IMR-90 (cell line): Measurements from ENCODE around the gene LSM6. TPM values are rescaled to one million over a fixed set of nuclear protein-coding genes. Genes with fewer than 3 reads are reported as not detected.

Source experiments
- ATAC-seq: fragments of 200-7000 bp; cut with Tn5 transposase; 2 replicates; pipeline ENCODE4 v1.9.1; 2020; ENCODE audit warnings: low read depth, mild to moderate bottlenecking, moderate library complexity
- BruUV-seq: library from RNA; stranded (reverse); fragments of 400-500 nt; replicated peaks from 2 replicates; lab custom pipeline; 2021; lab: Mats Ljungman, UMichigan
- CTCF ChIA-PET: fragments of 300-600 bp; formaldehyde crosslinking; extraction: SDS; loops from one replicate; lab custom pipeline; 2021; ENCODE audit warnings: antibody characterized with exemption; lab: Yijun Ruan, JAX
- POLR2A ChIA-PET: fragments of 300-600 bp; sonication (Branson Sonifier 250); formaldehyde crosslinking; loops from one replicate; lab custom pipeline; 2022; ENCODE audit warnings: antibody characterized with exemption; ENCODE audit not compliant: unreplicated experiment; lab: Charles Lee
- DNase-seq: peaks from one replicate; pipeline ENCODE4 v3.0.0; 2013
- H2AFZ ChIP-seq: replicated peaks from 2 replicates; pipeline ENCODE3; 2013; ENCODE audit warnings: low read length, mild to moderate bottlenecking; ENCODE audit not compliant: poor library complexity
- H2AK5ac ChIP-seq: 2 replicates; pipeline ENCODE4 v1.6.1; 2013; ENCODE audit warnings: low read depth, low read length, inconsistent platforms
- H2AK9ac ChIP-seq: replicated peaks from 2 replicates; pipeline ENCODE3; 2013; ENCODE audit warnings: mild to moderate bottlenecking, low read depth, low read length, moderate library complexity; ENCODE audit not compliant: poor library complexity
- H2BK120ac ChIP-seq: 2 replicates; pipeline ENCODE4 v1.6.1; 2013; ENCODE audit warnings: low read depth, low read length, inconsistent platforms
- H2BK15ac ChIP-seq: 3 replicates; pipeline ENCODE4 v1.6.1; 2013; ENCODE audit warnings: low read depth, low read length, inconsistent platforms
- H2BK20ac ChIP-seq: 2 replicates; pipeline ENCODE4 v1.6.1; 2013; ENCODE audit warnings: low read depth, mild to moderate bottlenecking, inconsistent platforms, low read length, moderate library complexity
- H2BK5ac ChIP-seq: 2 replicates; pipeline ENCODE4 v1.6.1; 2013; ENCODE audit warnings: mild to moderate bottlenecking, low read depth, low read length, inconsistent platforms; ENCODE audit not compliant: poor library complexity, severe bottlenecking
- H3K14ac ChIP-seq: replicated peaks from 2 replicates; pipeline ENCODE4 v1.6.1; 2013; ENCODE audit warnings: low read depth, low read length, inconsistent platforms
- H3K18ac ChIP-seq: 2 replicates; pipeline ENCODE4 v1.6.1; 2013; ENCODE audit warnings: low read depth, low read length, control low read depth
- H3K23ac ChIP-seq: 2 replicates; pipeline ENCODE4 v1.6.1; 2013; ENCODE audit warnings: low read depth, low read length, inconsistent platforms
- H3K27ac ChIP-seq: 2 replicates; pipeline ENCODE4 v1.5.1; 2013; ENCODE audit warnings: mild to moderate bottlenecking, control low read depth, low read length; ENCODE audit not compliant: insufficient read depth
- H3K27me3 ChIP-seq: 2 replicates; pipeline ENCODE4 v1.6.1; 2013; ENCODE audit warnings: low read length; ENCODE audit not compliant: control insufficient read depth, insufficient read depth
- H3K36me3 ChIP-seq: 2 replicates; pipeline ENCODE4 v1.6.1; 2013; ENCODE audit warnings: low read length, mixed read lengths; ENCODE audit not compliant: control insufficient read depth, insufficient read depth
- H3K4ac ChIP-seq: 2 replicates; pipeline ENCODE4 v1.6.1; 2013; ENCODE audit warnings: low read depth, low read length, inconsistent platforms
- H3K4me1 ChIP-seq: 2 replicates; pipeline ENCODE4 v1.6.1; 2013; ENCODE audit warnings: low read length, mixed read lengths; ENCODE audit not compliant: control insufficient read depth, insufficient read depth
- H3K4me2 ChIP-seq: 2 replicates; pipeline ENCODE4 v1.6.1; 2013; ENCODE audit warnings: low read depth, mild to moderate bottlenecking, control low read depth, low read length, moderate library complexity
- H3K4me3 ChIP-seq: 2 replicates; pipeline ENCODE4 v1.5.1; 2013; ENCODE audit warnings: low read depth, mild to moderate bottlenecking, control low read depth, low read length, moderate library complexity; ENCODE audit not compliant: insufficient read depth
- H3K56ac ChIP-seq: 2 replicates; pipeline ENCODE4 v1.6.1; 2013; ENCODE audit warnings: low read length, inconsistent platforms; ENCODE audit not compliant: insufficient read depth; ENCODE audit errors: extremely low read depth
- H3K79me1 ChIP-seq, 2 experiments: 2 replicates each; pipeline ENCODE4 v1.6.1; 2013; ENCODE audit warnings: low read length in 2 of 2, inconsistent platforms in 1 of 2, low read depth in 1 of 2
- H3K9ac ChIP-seq: 2 replicates; pipeline ENCODE4 v1.6.1; 2013; ENCODE audit warnings: low read depth, low read length, control low read depth
- H3K9me1 ChIP-seq: 2 replicates; pipeline ENCODE4 v1.6.1; 2013; ENCODE audit warnings: low read length, inconsistent platforms; ENCODE audit not compliant: insufficient read depth
- H3K9me3 ChIP-seq: 2 replicates; pipeline ENCODE4 v1.6.1; 2013; ENCODE audit warnings: low read length; ENCODE audit not compliant: control insufficient read depth, insufficient read depth
- H4K20me1 ChIP-seq: 2 replicates; pipeline ENCODE4 v1.6.1; 2013; ENCODE audit warnings: low read length, inconsistent platforms; ENCODE audit not compliant: insufficient read depth
- H4K5ac ChIP-seq: 2 replicates; pipeline ENCODE4 v1.6.1; 2013; ENCODE audit warnings: mild to moderate bottlenecking, low read depth, low read length, control low read depth
- H4K8ac ChIP-seq, 2 experiments: 2 replicates each; pipeline ENCODE4 v1.6.1; 2013; ENCODE audit warnings: low read depth in 2 of 2, low read length in 2 of 2, control low read depth in 1 of 2, inconsistent platforms in 1 of 2
- H4K91ac ChIP-seq: 2 replicates; pipeline ENCODE4 v1.6.1; 2013; ENCODE audit warnings: low read depth, low read length, inconsistent platforms; ENCODE audit not compliant: insufficient read depth
- BHLHE40 ChIP-seq: fragments of 150-350 bp; IDR thresholded peaks from 2 replicates; pipeline ENCODE4 v1.6.1; 2016; ENCODE audit warnings: mild to moderate bottlenecking, low read depth, low read length
- ELK1 ChIP-seq: fragments of 150-350 bp; IDR thresholded peaks from 2 replicates; pipeline ENCODE4 v1.6.1; 2016; ENCODE audit warnings: low read depth, mild to moderate bottlenecking, low read length, moderate library complexity, borderline replicate concordance
- FOS ChIP-seq: fragments of 150-350 bp; IDR thresholded peaks from 2 replicates; pipeline ENCODE4 v1.6.1; 2016; ENCODE audit warnings: low read depth, low read length
- MAFK ChIP-seq: IDR thresholded peaks from 2 replicates; pipeline ENCODE4 v1.6.1; 2012; ENCODE audit warnings: low read depth, low read length, improper control_type of control experiment
- WGBS, 2 experiments: methylation state at CpG; one replicate each; pipeline versions ENCODE4 v1.1.5 to v1.1.7; 2013; ENCODE audit warnings: missing lambda C conversion rate in 2 of 2; ENCODE audit not compliant: insufficient read length in 1 of 2; ENCODE audit errors: extremely low coverage in 2 of 2; 5-methylcytosine and 5-hydroxymethylcytosine counted together
- dilution Hi-C: fragments of 300-500 bp; cut with HindIII; formaldehyde crosslinking; loops from one replicate; pipeline ENCODE4 v1.14.3; 2018; ENCODE audit warnings: low sequenced_read_pairs; ENCODE audit not compliant: unreplicated experiment
- in situ Hi-C: fragments of 300-500 bp; cut with MboI; formaldehyde crosslinking; loops from 3 replicates; pipeline ENCODE4 v1.14.3; 2019; ENCODE audit warnings: low sequenced_read_pairs, inconsistent platforms, mixed read lengths
- intact Hi-C: fragments of 100-400 bp; cut with micrococcal nuclease; formaldehyde crosslinking; loops from 2 replicates; pipeline ENCODE4 v1.10.0; 2022
- polyA plus RNA-seq, 3 experiments: library from polyadenylated mRNA; depleted of rRNA; stranded (reverse); fragments of >200 nt; gene quantifications; 2 replicates each; pipeline ENCODE4 v1.2.3, GENCODE V29; 2012; ENCODE audit warnings: low replicate concordance in 1 of 3
- total RNA-seq: library from RNA; depleted of rRNA; stranded (reverse); fragments of >200 nt; gene quantifications from 2 replicates; pipeline ENCODE4 v1.2.3, GENCODE V29; 2012

The LSM6 gene
- total and polyA plus RNA-seq, 2 of the 4 experiments (the other 2 are of a cell fraction) = 13.4 to 17.4 TPM

GRCh38 chr4:146170149-146170548 lies 5.4 kb upstream of the LSM6 start:
- CTCF ChIA-PET = no interaction called here

More at GRCh38 chr4:146170149-146170548, 5.4 kb upstream of the LSM6 start:
- no peak overlapping the region for H2BK15ac ChIP-seq
- H3K4me3 ChIP-seq = no peak overlapping the region
- no peak overlapping the region for H3K18ac ChIP-seq
- no peak overlapping the region for H3K27ac ChIP-seq
- TF ChIP-seq ELK1 = no peak
- no peak for TF ChIP-seq MAFK
- no peak for TF ChIP-seq BHLHE40
- TF ChIP-seq FOS = no peak
- H4K8ac ChIP-seq = no peak overlapping the region
- H4K91ac ChIP-seq = no peak overlapping the region
- no peak overlapping the region for H3K9ac ChIP-seq
- no peaks in the 10 kb centered on the region for H3K36me3 ChIP-seq
- no peaks in the 10 kb centered on the region for H3K9me1 ChIP-seq
- no peak overlapping the region for H2AK5ac ChIP-seq
- H2BK120ac ChIP-seq = no peak overlapping the region
- no peak overlapping the region for H2BK5ac ChIP-seq
- no peaks in the 10 kb centered on the region for H4K20me1 ChIP-seq
- H2AFZ ChIP-seq = no peak overlapping the region
- no peak overlapping the region for H3K14ac ChIP-seq
- H3K56ac ChIP-seq = no peak overlapping the region
- POLR2A ChIA-PET = no interaction called here
- no peak overlapping the region for H3K4me2 ChIP-seq
- intact Hi-C loops (no loop called here), in situ Hi-C loops (no loop called here), dilution Hi-C loops (no loop called here)
- WGBS, 2 experiments = no CpG with 5 or more reads among the region's 3 CpGs
- DNase-seq = no peak
- H2AK9ac ChIP-seq = no peak overlapping the region
- no peaks in the 10 kb centered on the region; the same call in 1 of the 2 replicates for H3K4me1 ChIP-seq
- ATAC-seq = no peak
- no peak overlapping the region for H3K23ac ChIP-seq
- no peak overlapping the region for H4K5ac ChIP-seq
- no peaks in the 10 kb centered on the region for H3K9me3 ChIP-seq
- no peak overlapping the region for H3K4ac ChIP-seq
- no TSS peak for BruUV-seq
- no peaks in the 10 kb centered on the region for H3K27me3 ChIP-seq
- no peak overlapping the region for H2BK20ac ChIP-seq
- H3K79me1 ChIP-seq = no peaks in the 10 kb centered on the region
